ENCODE measurements around the gene EFEMP1. TPM values are rescaled to one million over a fixed set of nuclear protein-coding genes. Genes with fewer than 3 reads are reported as not detected.

EFEMP1 gene
- polyA plus RNA-seq, 3 donors, result not detected

GRCh38 chr2:55871637-55872036, 51.9 kb downstream of the EFEMP1 start:
- Histone ChIP-seq H4K20me1 (ENCODE audit: insufficient read depth, low read length) (no peaks in the 10 kb centered on the region), H2AFZ (ENCODE audit: insufficient read depth, low read depth, low read length, poor library complexity, severe bottlenecking) (no peak overlapping the region), H3K9ac (ENCODE audit: insufficient read depth, low read length, poor library complexity, severe bottlenecking) (no peak overlapping the region), H3K27me3 (ENCODE audit: control insufficient read depth in 2 of 2, insufficient read depth in 2 of 2, low read length in 2 of 2) (peaks cover 2 to 8% of the 10 kb centered on the region in 2 donors), H3K27ac (ENCODE audit: low read depth in 1 of 2, low read length in 2 of 2) (no peak overlapping the region), H3K4me1 (ENCODE audit: control insufficient read depth in 1 of 2, insufficient read depth in 2 of 2, low read length in 2 of 2) (peaks cover 15 to 16% of the 10 kb centered on the region in 2 donors), H3K36me3 (replicated peaks in 1 of 2; ENCODE audit: control insufficient read depth in 1 of 2, insufficient read depth in 2 of 2, low read length in 2 of 2) (no peaks in the 10 kb centered on the region), H3K4me2 (replicated peaks; ENCODE audit: extremely low read depth, low read length, poor library complexity, severe bottlenecking) (peak overlapping the region; percentile 30), H3K4me3 (replicated peaks in 1 of 3; ENCODE audit: low read depth in 2 of 3, low read length in 3 of 3) (no peak overlapping the region), H3K79me2 (ENCODE audit: insufficient read depth, low read length) (no peaks in the 10 kb centered on the region), H3K9me3 (replicated peaks in 1 of 2; ENCODE audit: control insufficient read depth in 1 of 2, insufficient read depth in 1 of 2, low read length in 2 of 2) (no peaks in the 10 kb centered on the region)
- DNase-seq, result peak; percentile 58 to 85 (median 70)
- Mint-ChIP-seq H3K9me3 (peaks cover 0 to 2% (median 0%) of the 10 kb centered on the region in 7 donors), H3K36me3 (no peaks in the 10 kb centered on the region), H3K27ac (peak overlapping the region; percentile 30 to 87 (median 73)), H3K4me3 (peak overlapping the region in 1 of 2 donors; percentile 8), H3K4me1 (peaks cover 7% of the 10 kb centered on the region), H3K27me3 (ENCODE audit: low read depth in 3 of 3) (peaks cover 1 to 8% (median 8%) of the 10 kb centered on the region in 3 donors)
- intact Hi-C loops (cut with micrococcal nuclease), result no loop called here
- TF ChIP-seq, protein P1, sequence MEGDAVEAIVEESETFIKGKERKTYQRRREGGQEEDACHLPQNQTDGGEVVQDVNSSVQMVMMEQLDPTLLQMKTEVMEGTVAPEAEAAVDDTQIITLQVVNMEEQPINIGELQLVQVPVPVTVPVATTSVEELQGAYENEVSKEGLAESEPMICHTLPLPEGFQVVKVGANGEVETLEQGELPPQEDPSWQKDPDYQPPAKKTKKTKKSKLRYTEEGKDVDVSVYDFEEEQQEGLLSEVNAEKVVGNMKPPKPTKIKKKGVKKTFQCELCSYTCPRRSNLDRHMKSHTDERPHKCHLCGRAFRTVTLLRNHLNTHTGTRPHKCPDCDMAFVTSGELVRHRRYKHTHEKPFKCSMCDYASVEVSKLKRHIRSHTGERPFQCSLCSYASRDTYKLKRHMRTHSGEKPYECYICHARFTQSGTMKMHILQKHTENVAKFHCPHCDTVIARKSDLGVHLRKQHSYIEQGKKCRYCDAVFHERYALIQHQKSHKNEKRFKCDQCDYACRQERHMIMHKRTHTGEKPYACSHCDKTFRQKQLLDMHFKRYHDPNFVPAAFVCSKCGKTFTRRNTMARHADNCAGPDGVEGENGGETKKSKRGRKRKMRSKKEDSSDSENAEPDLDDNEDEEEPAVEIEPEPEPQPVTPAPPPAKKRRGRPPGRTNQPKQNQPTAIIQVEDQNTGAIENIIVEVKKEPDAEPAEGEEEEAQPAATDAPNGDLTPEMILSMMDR (IDR thresholded peaks at IDR 0.05), result no peak

- H3K4me2 ChIP-seq (replicated peaks; ENCODE audit: extremely low read depth, low read length, poor library complexity, severe bottlenecking), result no peak overlapping the region
- Mint-ChIP-seq H3K27ac (no peak overlapping the region), H3K4me3 (no peak overlapping the region)
These were observed 53.8 kb downstream of the EFEMP1 start for GRCh38 chr2:55869637-55870325.

More at GRCh38 chr2:55869637-55870325, 53.8 kb downstream of the EFEMP1 start:
- Histone ChIP-seq H3K27me3 (ENCODE audit: control insufficient read depth in 2 of 2, insufficient read depth in 2 of 2, low read length in 2 of 2) (peaks cover 2 to 8% of the 10 kb centered on the region in 2 donors), H3K9me3 (replicated peaks in 1 of 2; ENCODE audit: control insufficient read depth in 1 of 2, insufficient read depth in 1 of 2, low read length in 2 of 2) (no peaks in the 10 kb centered on the region), H3K9ac (ENCODE audit: insufficient read depth, low read length, poor library complexity, severe bottlenecking) (no peak overlapping the region), H3K27ac (ENCODE audit: low read depth in 1 of 2, low read length in 2 of 2) (no peak overlapping the region), H3K4me1 (ENCODE audit: control insufficient read depth in 1 of 2, insufficient read depth in 2 of 2, low read length in 2 of 2) (peaks cover 15 to 16% of the 10 kb centered on the region in 2 donors), H3K36me3 (replicated peaks in 1 of 2; ENCODE audit: control insufficient read depth in 1 of 2, insufficient read depth in 2 of 2, low read length in 2 of 2) (no peaks in the 10 kb centered on the region), H4K20me1 (ENCODE audit: insufficient read depth, low read length) (no peaks in the 10 kb centered on the region), H3K4me3 (replicated peaks in 1 of 3; ENCODE audit: low read depth in 2 of 3, low read length in 3 of 3) (no peak overlapping the region), H3K79me2 (ENCODE audit: insufficient read depth, low read length) (no peaks in the 10 kb centered on the region), H2AFZ (ENCODE audit: insufficient read depth, low read depth, low read length, poor library complexity, severe bottlenecking) (no peak overlapping the region)
- no peak for DNase-seq
- H3K36me3 Mint-ChIP-seq, result no peaks in the 10 kb centered on the region
- H3K9me3 Mint-ChIP-seq, result peaks cover 0 to 2% (median 0%) of the 10 kb centered on the region in 7 donors
- H3K4me1 Mint-ChIP-seq, result peaks cover 7% of the 10 kb centered on the region
- intact Hi-C loops (cut with micrococcal nuclease), result no loop called here
- H3K27me3 Mint-ChIP-seq (ENCODE audit: low read depth in 3 of 3), result peaks cover 4 to 6% (median 6%) of the 10 kb centered on the region in 3 donors
- TF ChIP-seq, protein P1 (IDR thresholded peaks at IDR 0.05), result no peak
- WGBS (ENCODE audit: insufficient coverage), result 100% methylated on average over 3 of the region's 5 CpGs

Measured in CD14-positive monocyte (primary cell).